BLaER1 treated with 17β-estradiol and CSF1 and Interleukin-3, amounts not matched to agents 10 nM and 100 nM (cell line): ENCODE data around the gene ELMO1.

Experiments used
- H3K27ac ChIP-seq, 11 experiments: shearing (Covaris generic); formaldehyde crosslinking; 2 replicates each; pipeline ENCODE4 v1.8.1; 2022
- H3K27me3 ChIP-seq, 11 experiments: shearing (Covaris generic); formaldehyde crosslinking; 2 replicates each; pipeline ENCODE4 v1.8.1; 2022
- H3K36me3 ChIP-seq, 11 experiments: shearing (Covaris generic); formaldehyde crosslinking; 2 replicates each; pipeline ENCODE4 v1.8.1; 2022
- H3K4me1 ChIP-seq, 10 experiments: shearing (Covaris generic); formaldehyde crosslinking; 2 replicates each; pipeline ENCODE4 v1.8.1; 2022
- H3K4me2 ChIP-seq, 11 experiments: shearing (Covaris generic); formaldehyde crosslinking; 2 replicates each; pipeline ENCODE4 v1.8.1; 2022
- H3K4me3 ChIP-seq, 10 experiments: shearing (Covaris generic); formaldehyde crosslinking; 2 replicates each; pipeline ENCODE4 v1.8.1; 2022
- H3K9ac ChIP-seq, 11 experiments: shearing (Covaris generic); formaldehyde crosslinking; 2 replicates each; pipeline ENCODE4 v1.8.1; 2022
- H3K9me3 ChIP-seq, 11 experiments: shearing (Covaris generic); formaldehyde crosslinking; replicated peaks in 1 of 11; 2 replicates each; pipeline ENCODE4 v1.8.1; 2022
- H4K20me1 ChIP-seq, 11 experiments: shearing (Covaris generic); formaldehyde crosslinking; 2 replicates each; pipeline ENCODE4 v1.8.1; 2022
- Cebpa-rat ChIP-seq, 11 experiments: shearing (Covaris generic); IDR thresholded peaks; 2 replicates each; pipeline ENCODE4 v1.8.1; 2022

Gene ELMO1

GRCh38 chr7:37432281-37432920, 16.3 kb downstream of the ELMO1 start:
- no peak overlapping the region for H3K27ac ChIP-seq
- no peak overlapping the region for H3K4me3 ChIP-seq
- TF ChIP-seq Cebpa-rat (IDR thresholded peaks at IDR 0.05), result no peak
- H3K9ac ChIP-seq, result no peak overlapping the region
- peaks cover 8 to 20% (median 11%) of the 10 kb centered on the region in 10 experiments; a peak in 15 of 20 replicates for H3K4me1 ChIP-seq
- H3K4me2 ChIP-seq, result peak overlapping the region in 10 of 11 experiments; percentile 6 to 53 (median 26); a peak in 15 of 22 replicates
- no peaks in the 10 kb centered on the region for H3K9me3 ChIP-seq
- peaks cover 0 to 64% (median 11%) of the 10 kb centered on the region in 11 experiments; a peak in 7 of 22 replicates for H4K20me1 ChIP-seq
- H3K27me3 ChIP-seq, result no peaks in the 10 kb centered on the region
- peaks cover 0 to 15% (median 0%) of the 10 kb centered on the region in 11 experiments; a peak in 3 of 22 replicates for H3K36me3 ChIP-seq

DNA sequence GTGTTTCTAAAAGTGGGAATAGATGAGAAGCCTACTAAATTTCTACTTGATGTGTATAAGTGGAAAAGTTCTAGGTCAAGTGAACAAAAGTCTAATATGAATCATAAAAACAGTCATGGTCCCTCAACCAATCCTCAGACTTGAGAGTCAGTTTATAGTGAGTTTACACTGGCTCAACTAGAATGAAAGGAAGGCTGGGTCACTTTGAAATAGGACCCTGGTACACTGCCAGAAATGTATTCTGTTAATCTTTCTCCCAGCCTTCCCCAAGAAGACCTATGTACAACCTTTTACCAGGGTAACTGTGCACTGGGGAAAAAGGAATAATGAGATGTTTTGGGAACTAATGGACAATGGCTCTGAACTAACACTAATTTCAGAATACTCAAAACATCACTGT, 17.3 kb downstream of the ELMO1 start:
- Histone ChIP-seq H3K4me3 (no peak overlapping the region), H3K36me3 (peaks cover 0 to 15% (median 0%) of the 10 kb centered on the region in 11 experiments; a peak in 3 of 22 replicates), H3K27me3 (no peaks in the 10 kb centered on the region), H4K20me1 (peaks cover 0 to 64% (median 11%) of the 10 kb centered on the region in 11 experiments; a peak in 7 of 22 replicates), H3K9me3 (no peaks in the 10 kb centered on the region), H3K27ac (no peak overlapping the region), H3K4me1 (peaks cover 9 to 20% (median 11%) of the 10 kb centered on the region in 10 experiments; a peak in 17 of 20 replicates), H3K4me2 (no peak overlapping the region), H3K9ac (no peak overlapping the region)
- no peak for TF ChIP-seq Cebpa-rat (IDR thresholded peaks at IDR 0.05)

DNA sequence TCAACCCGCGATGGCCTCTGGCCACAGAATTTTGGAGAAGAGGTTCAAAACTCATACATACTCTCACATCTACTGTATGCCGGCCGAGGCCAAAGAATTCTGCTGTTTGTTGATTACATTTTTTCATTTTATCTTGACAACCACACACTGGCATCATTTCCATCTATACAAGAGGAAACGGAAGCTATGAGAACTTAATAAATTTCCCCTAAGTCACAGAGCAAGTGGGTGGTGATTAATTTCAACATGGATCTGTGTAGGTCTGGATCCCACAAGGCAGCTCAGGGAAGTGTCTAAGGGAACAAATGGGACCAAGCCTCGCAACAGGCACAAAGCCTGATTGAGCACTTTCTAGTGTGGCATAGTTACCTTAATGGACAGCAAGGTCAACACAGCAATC, 18.0 kb downstream of the ELMO1 start:
- no peak for TF ChIP-seq Cebpa-rat (IDR thresholded peaks at IDR 0.05)
- no peak overlapping the region for H3K27ac ChIP-seq
- no peak overlapping the region for H3K9ac ChIP-seq
- H3K9me3 ChIP-seq, result no peaks in the 10 kb centered on the region
- H3K27me3 ChIP-seq, result no peaks in the 10 kb centered on the region
- peaks cover 10 to 20% (median 16%) of the 10 kb centered on the region in 10 experiments; a peak in 19 of 20 replicates for H3K4me1 ChIP-seq
- peaks cover 0 to 71% (median 11%) of the 10 kb centered on the region in 11 experiments; a peak in 7 of 22 replicates for H4K20me1 ChIP-seq
- no peak overlapping the region for H3K4me3 ChIP-seq
- peaks cover 0 to 15% (median 0%) of the 10 kb centered on the region in 11 experiments; a peak in 4 of 22 replicates for H3K36me3 ChIP-seq
- no peak overlapping the region for H3K4me2 ChIP-seq

GRCh38 chr7:37430171-37430570, 18.5 kb downstream of the ELMO1 start:
- H3K4me3 ChIP-seq, result no peak overlapping the region
- peaks cover 10 to 23% (median 20%) of the 10 kb centered on the region in 10 experiments; a peak in 19 of 20 replicates for H3K4me1 ChIP-seq
- H3K9me3 ChIP-seq, result no peaks in the 10 kb centered on the region
- peaks cover 0 to 74% (median 11%) of the 10 kb centered on the region in 11 experiments; a peak in 7 of 22 replicates for H4K20me1 ChIP-seq
- no peak overlapping the region for H3K4me2 ChIP-seq
- H3K9ac ChIP-seq, result no peak overlapping the region
- no peak overlapping the region for H3K27ac ChIP-seq
- no peaks in the 10 kb centered on the region for H3K27me3 ChIP-seq
- H3K36me3 ChIP-seq, result peaks cover 0 to 15% (median 0%) of the 10 kb centered on the region in 11 experiments; a peak in 4 of 22 replicates
- no peak for TF ChIP-seq Cebpa-rat (IDR thresholded peaks at IDR 0.05)

DNA sequence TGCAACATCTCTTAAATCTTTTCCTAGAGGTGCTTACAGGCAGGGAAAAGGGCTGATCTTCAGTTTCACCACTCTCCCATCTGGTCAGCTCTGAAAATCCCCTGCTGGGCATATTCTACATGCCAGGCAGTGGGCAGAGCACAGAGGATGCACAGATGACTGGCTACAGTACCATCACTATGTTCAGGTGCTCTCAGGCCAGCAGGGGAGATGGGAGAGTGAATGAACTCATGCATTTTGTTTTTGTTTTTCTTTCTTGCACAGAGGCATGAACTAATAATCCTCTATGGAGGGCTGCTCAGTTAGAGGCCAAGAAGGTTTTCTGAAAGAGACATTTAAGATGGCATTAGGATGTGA, 19.3 kb downstream of the ELMO1 start:
- Histone ChIP-seq H3K27me3 (no peaks in the 10 kb centered on the region), H3K9ac (no peak overlapping the region), H3K4me3 (no peak overlapping the region), H3K36me3 (peaks cover 0 to 15% (median 0%) of the 10 kb centered on the region in 11 experiments; a peak in 4 of 22 replicates), H3K4me2 (no peak overlapping the region), H4K20me1 (peaks cover 0 to 67% (median 7%) of the 10 kb centered on the region in 11 experiments; a peak in 7 of 22 replicates), H3K4me1 (peaks cover 10 to 29% (median 21%) of the 10 kb centered on the region in 10 experiments; a peak in 19 of 20 replicates), H3K27ac (no peak overlapping the region), H3K9me3 (no peaks in the 10 kb centered on the region)
- no peak for TF ChIP-seq Cebpa-rat (IDR thresholded peaks at IDR 0.05)

DNA sequence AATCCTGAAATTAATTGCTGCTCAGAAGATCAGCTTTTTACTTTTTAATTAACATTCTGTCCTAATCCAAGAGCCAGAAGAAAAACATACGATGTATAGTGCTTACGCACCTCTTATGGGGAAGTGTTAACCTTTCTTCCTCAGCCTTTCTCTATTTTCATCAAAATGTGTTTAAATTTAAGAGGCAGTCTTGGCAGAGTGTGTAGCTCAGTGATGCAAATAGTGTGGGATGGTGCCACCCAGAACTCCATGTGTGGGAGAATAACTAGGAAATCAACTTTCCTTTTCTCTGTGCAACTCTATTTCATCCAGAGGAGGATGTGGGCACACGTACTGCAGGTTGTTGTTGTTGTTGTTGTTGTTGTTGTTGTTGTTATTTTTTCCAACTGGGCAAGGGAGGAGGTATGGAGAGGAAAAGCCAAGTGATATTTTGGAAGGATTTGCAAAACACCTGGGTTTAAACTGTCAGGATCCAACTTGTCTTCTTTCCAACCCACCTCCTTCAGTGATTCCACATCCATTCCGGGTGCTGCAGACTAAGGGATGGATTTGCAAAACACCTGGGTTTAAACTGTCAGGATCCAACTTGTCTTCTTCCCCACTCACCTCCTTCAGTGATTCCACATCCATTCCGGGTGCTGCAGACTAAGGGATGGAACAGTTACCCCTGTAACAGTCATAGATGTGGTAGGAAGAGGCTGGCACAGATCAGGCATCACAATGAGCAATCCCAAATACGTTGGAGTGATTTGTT, 19.8 kb downstream of the ELMO1 start:
- no peak for TF ChIP-seq Cebpa-rat (IDR thresholded peaks at IDR 0.05)
- Histone ChIP-seq H3K27me3 (no peaks in the 10 kb centered on the region), H3K4me3 (no peak overlapping the region), H3K36me3 (peaks cover 0 to 15% (median 0%) of the 10 kb centered on the region in 11 experiments; a peak in 5 of 22 replicates), H3K4me2 (no peak overlapping the region), H3K9ac (no peak overlapping the region), H4K20me1 (peaks cover 0 to 64% (median 7%) of the 10 kb centered on the region in 11 experiments; a peak in 7 of 22 replicates), H3K4me1 (peaks cover 10 to 29% (median 21%) of the 10 kb centered on the region in 10 experiments; a peak in 19 of 20 replicates), H3K27ac (no peak overlapping the region), H3K9me3 (no peaks in the 10 kb centered on the region)

GRCh38 chr7:37427276-37427940, 21.3 kb downstream of the ELMO1 start:
- no peaks in the 10 kb centered on the region for H3K9me3 ChIP-seq
- no peak overlapping the region for H3K4me3 ChIP-seq
- peaks cover 0 to 52% (median 0%) of the 10 kb centered on the region in 11 experiments; a peak in 7 of 22 replicates for H4K20me1 ChIP-seq
- no peaks in the 10 kb centered on the region for H3K27me3 ChIP-seq
- no peak overlapping the region for H3K9ac ChIP-seq
- peaks cover 0 to 15% (median 0%) of the 10 kb centered on the region in 11 experiments; a peak in 5 of 22 replicates for H3K36me3 ChIP-seq
- H3K27ac ChIP-seq, result no peak overlapping the region
- no peak overlapping the region for H3K4me2 ChIP-seq
- peaks cover under 1 to 22% (median 10%) of the 10 kb centered on the region in 10 experiments; a peak in 18 of 20 replicates for H3K4me1 ChIP-seq
- TF ChIP-seq Cebpa-rat (IDR thresholded peaks at IDR 0.05), result no peak

DNA sequence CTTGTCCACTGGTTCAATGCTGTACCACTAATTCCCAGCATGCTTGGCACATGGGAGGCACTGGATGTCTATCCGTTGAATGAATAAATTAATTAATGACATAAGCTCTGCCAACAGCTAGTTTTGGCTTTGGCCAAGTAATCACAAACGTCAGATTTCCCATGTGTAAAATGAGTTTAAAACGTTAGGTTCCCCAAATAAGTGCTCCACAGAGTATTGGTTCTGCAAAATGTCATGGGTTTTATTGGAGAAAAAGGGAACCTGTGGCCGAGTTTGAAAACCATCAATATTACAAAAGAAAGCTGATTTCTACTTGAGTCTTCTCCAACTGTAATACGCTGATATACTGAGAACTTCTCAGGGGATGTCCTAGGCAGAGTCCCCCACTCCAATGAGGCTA, 23.2 kb downstream of the ELMO1 start:
- peak overlapping the region in 6 of 11 experiments; percentile 7 to 83 (median 46); a peak in 11 of 22 replicates for H3K4me2 ChIP-seq
- peaks cover 0 to 15% (median 0%) of the 10 kb centered on the region in 11 experiments; a peak in 5 of 22 replicates for H3K36me3 ChIP-seq
- peak overlapping the region in 1 of 11 experiments; percentile 20; a peak in 2 of 22 replicates for H3K27ac ChIP-seq
- no peaks in the 10 kb centered on the region for H3K9me3 ChIP-seq
- no peak overlapping the region for H3K4me3 ChIP-seq
- peaks cover 0 to 43% (median 0%) of the 10 kb centered on the region in 11 experiments; a peak in 6 of 22 replicates for H4K20me1 ChIP-seq
- no peaks in the 10 kb centered on the region for H3K27me3 ChIP-seq
- peaks cover 0 to 21% (median 9%) of the 10 kb centered on the region in 10 experiments; a peak in 12 of 20 replicates for H3K4me1 ChIP-seq
- H3K9ac ChIP-seq, result no peak overlapping the region
- TF ChIP-seq Cebpa-rat (IDR thresholded peaks at IDR 0.05), result no peak
